ENCODE data around the gene SZT2.

Gene SZT2

GRCh38 chr1:43421976-43422750, 32.5 kb downstream of the SZT2 start:
- in situ Hi-C loops (cut with HindIII; ENCODE audit: low sequenced_read_pairs), result loop anchor here (25.0 kb wide), 1 partner anchor 185 kb away; no protein-coding TSS in a partner anchor

GRCh38 chr1:43422995-43423671, 33.4 kb downstream of the SZT2 start:
- in situ Hi-C loops (cut with HindIII; ENCODE audit: low sequenced_read_pairs), result loop anchor here (25.0 kb wide), 1 partner anchor 186 kb away; no protein-coding TSS in a partner anchor

GRCh38 chr1:43423672-43424550, 34.2 kb downstream of the SZT2 start:
- in situ Hi-C loops (cut with HindIII; ENCODE audit: low sequenced_read_pairs), result loop anchor here (25.0 kb wide), 1 partner anchor 187 kb away; no protein-coding TSS in a partner anchor

GRCh38 chr1:43425045-43425444, 35.3 kb downstream of the SZT2 start:
- in situ Hi-C loops (cut with HindIII; ENCODE audit: low sequenced_read_pairs), result no loop called here

- in situ Hi-C loops (cut with HindIII; ENCODE audit: low sequenced_read_pairs), result no loop called here
Observed at GRCh38 chr1:43426221-43426620, 36.5 kb downstream of the SZT2 start.

GRCh38 chr1:43427524-43427923, 37.8 kb downstream of the SZT2 start:
- in situ Hi-C loops (cut with HindIII; ENCODE audit: low sequenced_read_pairs), result no loop called here

GRCh38 chr1:43427941-43428340, 38.2 kb downstream of the SZT2 start:
- in situ Hi-C loops (cut with HindIII; ENCODE audit: low sequenced_read_pairs), result no loop called here

- in situ Hi-C loops (cut with HindIII; ENCODE audit: low sequenced_read_pairs), result no loop called here
Observed at GRCh38 chr1:43430831-43431230, 41.1 kb downstream of the SZT2 start.

- in situ Hi-C loops (cut with HindIII; ENCODE audit: low sequenced_read_pairs), result no loop called here
Observed at GRCh38 chr1:43431676-43432075, 42.0 kb downstream of the SZT2 start.

GRCh38 chr1:43432171-43432860, 42.6 kb downstream of the SZT2 start:
- in situ Hi-C loops (cut with HindIII; ENCODE audit: low sequenced_read_pairs), result no loop called here

- in situ Hi-C loops (cut with HindIII; ENCODE audit: low sequenced_read_pairs), result no loop called here
Observed at GRCh38 chr1:43432907-43433306, 43.2 kb downstream of the SZT2 start.

- in situ Hi-C loops (cut with HindIII; ENCODE audit: low sequenced_read_pairs), result no loop called here
Observed at GRCh38 chr1:43434256-43434655, 44.6 kb downstream of the SZT2 start.

GRCh38 chr1:43435146-43436145, 45.7 kb downstream of the SZT2 start:
- in situ Hi-C loops (cut with HindIII; ENCODE audit: low sequenced_read_pairs), result no loop called here

GRCh38 chr1:43436371-43436770, 46.7 kb downstream of the SZT2 start:
- in situ Hi-C loops (cut with HindIII; ENCODE audit: low sequenced_read_pairs), result no loop called here

- in situ Hi-C loops (cut with HindIII; ENCODE audit: low sequenced_read_pairs), result no loop called here
Observed at GRCh38 chr1:43437031-43437973, 47.6 kb downstream of the SZT2 start.

- in situ Hi-C loops (cut with HindIII; ENCODE audit: low sequenced_read_pairs), result no loop called here
Observed at GRCh38 chr1:43438006-43438405, 48.3 kb downstream of the SZT2 start.

GRCh38 chr1:43438576-43438952, 48.9 kb downstream of the SZT2 start:
- in situ Hi-C loops (cut with HindIII; ENCODE audit: low sequenced_read_pairs), result no loop called here

GRCh38 chr1:43438953-43439581, 49.4 kb downstream of the SZT2 start:
- in situ Hi-C loops (cut with HindIII; ENCODE audit: low sequenced_read_pairs), result no loop called here
